CD14-positive monocyte (primary cell): Measurements from ENCODE around the gene LINC01488. TPM values are rescaled to one million over a fixed set of nuclear protein-coding genes. Genes with fewer than 3 reads are reported as not detected.

ENCODE experiments used
- DNase-seq, 3 donors: peaks; one replicate each; pipeline ENCODE4 v3.0.0-alpha.2; 2011 to 2022
- H2AFZ ChIP-seq: 2 replicates; pipeline ENCODE4 v1.6.0; 2012; ENCODE audit warnings: mild to moderate bottlenecking, low read depth, low read length, inconsistent platforms; ENCODE audit not compliant: insufficient read depth, poor library complexity, severe bottlenecking
- H3K27ac ChIP-seq, 2 donors: 1 replicate in 1 of 2; 2 replicates in 1 of 2; pipeline ENCODE4 v1.5.1; 2012 to 2013; ENCODE audit warnings: low read length in 2 of 2, control low read depth in 1 of 2, inconsistent platforms in 1 of 2, low read depth in 1 of 2, mild to moderate bottlenecking in 1 of 2
- H3K27me3 ChIP-seq, 2 donors: one replicate each; pipeline versions ENCODE4 v1.6.0 to v1.6.1; 2011 to 2013; ENCODE audit warnings: low read length in 2 of 2; ENCODE audit not compliant: control insufficient read depth in 2 of 2, insufficient read depth in 2 of 2
- H3K36me3 ChIP-seq, 2 donors: replicated peaks in 1 of 2; 1 replicate in 1 of 2; 2 replicates in 1 of 2; pipeline versions ENCODE4 v1.5.1 to v1.6.1; 2012 to 2013; ENCODE audit warnings: low read length in 2 of 2, control low read depth in 1 of 2, inconsistent platforms in 1 of 2, mild to moderate bottlenecking in 1 of 2; ENCODE audit not compliant: insufficient read depth in 2 of 2, control insufficient read depth in 1 of 2
- H3K4me1 ChIP-seq, 2 donors: 1 replicate in 1 of 2; 2 replicates in 1 of 2; pipeline versions ENCODE4 v1.5.1 to v1.6.1; 2012 to 2013; ENCODE audit warnings: low read length in 2 of 2, control low read depth in 1 of 2, inconsistent platforms in 1 of 2, mild to moderate bottlenecking in 1 of 2, moderate library complexity in 1 of 2; ENCODE audit not compliant: insufficient read depth in 2 of 2, control insufficient read depth in 1 of 2
- H3K4me2 ChIP-seq: replicated peaks from 2 replicates; pipeline ENCODE3; 2012; ENCODE audit warnings: low read length, moderate library complexity, mild to moderate bottlenecking; ENCODE audit not compliant: poor library complexity, severe bottlenecking; ENCODE audit errors: extremely low read depth
- H3K4me3 ChIP-seq, 3 experiments: fragments of 200-600 bp in 1 of 3; sonication (generic) in 1 of 3; replicated peaks in 1 of 3; 1 replicate in 2 of 3; 2 replicates in 1 of 3; pipeline ENCODE4 v1.5.1; 2011 to 2013; ENCODE audit warnings: low read length in 3 of 3, mild to moderate bottlenecking in 3 of 3, control low read depth in 2 of 3, low read depth in 2 of 3, inconsistent platforms in 1 of 3, moderate library complexity in 1 of 3
- H3K79me2 ChIP-seq: 2 replicates; pipeline ENCODE4 v1.6.0; 2012; ENCODE audit warnings: mild to moderate bottlenecking, control low read depth, inconsistent platforms, low read length, moderate library complexity; ENCODE audit not compliant: insufficient read depth
- H3K9ac ChIP-seq: 2 replicates; pipeline ENCODE4 v1.6.0; 2017; ENCODE audit warnings: low read length, mild to moderate bottlenecking; ENCODE audit not compliant: insufficient read depth, poor library complexity, severe bottlenecking
- H3K9me3 ChIP-seq, 2 donors: replicated peaks in 1 of 2; 1 replicate in 1 of 2; 2 replicates in 1 of 2; pipeline versions ENCODE4 v1.5.1 to v1.6.1; 2012 to 2013; ENCODE audit warnings: low read length in 2 of 2, control low read depth in 1 of 2; ENCODE audit not compliant: control insufficient read depth in 1 of 2, insufficient read depth in 1 of 2
- H4K20me1 ChIP-seq: 2 replicates; pipeline ENCODE4 v1.6.0; 2012; ENCODE audit warnings: mild to moderate bottlenecking, low read length, control low read depth, moderate library complexity; ENCODE audit not compliant: insufficient read depth
- H3K27ac Mint-ChIP-seq, 7 donors: one replicate each; pipeline ENCODE4 v1.8.0; 2020; ENCODE audit warnings: mild to moderate bottlenecking in 7 of 7, mixed read lengths in 7 of 7, moderate library complexity in 6 of 7, inconsistent platforms in 2 of 7
- H3K27me3 Mint-ChIP-seq, 3 donors: one replicate each; pipeline ENCODE4 v1.8.0; 2021 to 2022; ENCODE audit warnings: low read depth in 3 of 3, mild to moderate bottlenecking in 3 of 3, mixed read lengths in 3 of 3, moderate library complexity in 3 of 3, inconsistent platforms in 1 of 3
- H3K36me3 Mint-ChIP-seq, 2 donors: one replicate each; pipeline ENCODE4 v1.8.0; 2020; ENCODE audit warnings: mixed read lengths in 2 of 2, inconsistent platforms in 1 of 2, mild to moderate bottlenecking in 1 of 2
- H3K4me1 Mint-ChIP-seq: one replicate; pipeline ENCODE4 v1.8.0; 2020; ENCODE audit warnings: mild to moderate bottlenecking, mixed read lengths
- H3K4me3 Mint-ChIP-seq, 2 donors: one replicate each; pipeline ENCODE4 v1.8.0; 2020; ENCODE audit warnings: mild to moderate bottlenecking in 2 of 2, mixed read lengths in 2 of 2, moderate library complexity in 1 of 2
- H3K9me3 Mint-ChIP-seq, 7 donors: one replicate each; pipeline ENCODE4 v1.8.0; 2020 to 2022; ENCODE audit warnings: mixed read lengths in 7 of 7, mild to moderate bottlenecking in 6 of 7, moderate library complexity in 6 of 7, inconsistent platforms in 2 of 7
- CTCF ChIP-seq: fragments of 200-600 bp; IDR thresholded peaks from one replicate; pipeline ENCODE4 v1.8.0; 2022; ENCODE audit warnings: antibody characterized with exemption, mild to moderate bottlenecking
- WGBS: methylation state at CpG from one replicate; pipeline ENCODE4 v1.1.5; 2013; ENCODE audit warnings: missing lambda C conversion rate; ENCODE audit not compliant: insufficient coverage; 5-methylcytosine and 5-hydroxymethylcytosine counted together
- intact Hi-C, 2 donors: fragments of 100-400 bp; cut with micrococcal nuclease; formaldehyde crosslinking; loops; one replicate each; pipeline versions ENCODE4 v1.15.0 to v1.15.1; 2023
- polyA plus RNA-seq, 3 donors: library from polyadenylated mRNA; depleted of rRNA in 1 of 3; unstranded in 2 of 3; stranded (reverse) in 1 of 3; fragments of 300-500 nt in 2 of 3; fragments of >200 nt in 1 of 3; fragmentation: Illumina TruSeq in 2 of 3; gene quantifications; 1 replicate in 2 of 3; 2 replicates in 1 of 3; pipeline ENCODE4 v1.2.3, GENCODE V29; 2012 to 2021

The LINC01488 gene
- polyA plus RNA-seq, 3 donors = not detected

- no peak for DNase-seq
- no peak for TF ChIP-seq CTCF
- H3K36me3 ChIP-seq = no peaks in the 10 kb centered on the region
- no peak overlapping the region for H3K4me3 ChIP-seq
- Mint-ChIP-seq H3K36me3 (no peaks in the 10 kb centered on the region), H3K27me3 (peaks cover 5 to 10% (median 8%) of the 10 kb centered on the region in 3 donors), H3K4me1 (peaks cover 2% of the 10 kb centered on the region), H3K4me3 (no peak overlapping the region), H3K27ac (no peak overlapping the region), H3K9me3 (no peaks in the 10 kb centered on the region)
- no peak overlapping the region for H3K4me2 ChIP-seq
- no peaks in the 10 kb centered on the region for H3K4me1 ChIP-seq
- intact Hi-C loops = no loop called here
- H3K9ac ChIP-seq = no peak overlapping the region
- H2AFZ ChIP-seq = no peak overlapping the region
- H3K27me3 ChIP-seq = no peaks in the 10 kb centered on the region
- WGBS = 66% methylated on average over 11 of the region's 19 CpGs
- H3K79me2 ChIP-seq = no peaks in the 10 kb centered on the region
- H4K20me1 ChIP-seq = no peaks in the 10 kb centered on the region
- H3K27ac ChIP-seq = no peak overlapping the region
- no peaks in the 10 kb centered on the region for H3K9me3 ChIP-seq
These were observed 15.8 kb downstream of the LINC01488 start for GRCh38 chr11:69497221-69497787.

- Mint-ChIP-seq H3K4me1 (peaks cover 2% of the 10 kb centered on the region), H3K36me3 (no peaks in the 10 kb centered on the region), H3K27ac (no peak overlapping the region), H3K9me3 (no peaks in the 10 kb centered on the region), H3K4me3 (no peak overlapping the region), H3K27me3 (peaks cover 8 to 10% (median 8%) of the 10 kb centered on the region in 3 donors)
- H3K9ac ChIP-seq = no peak overlapping the region
- intact Hi-C loops = no loop called here
- H3K4me1 ChIP-seq = no peaks in the 10 kb centered on the region
- H4K20me1 ChIP-seq = no peaks in the 10 kb centered on the region
- TF ChIP-seq CTCF = no peak
- H3K27me3 ChIP-seq = no peaks in the 10 kb centered on the region
- no peaks in the 10 kb centered on the region for H3K9me3 ChIP-seq
- H3K4me2 ChIP-seq = no peak overlapping the region
- no peaks in the 10 kb centered on the region for H3K36me3 ChIP-seq
- H3K79me2 ChIP-seq = no peaks in the 10 kb centered on the region
- no peak for DNase-seq
- H3K4me3 ChIP-seq = no peak overlapping the region
- 96% methylated on average over 6 of the region's 7 CpGs for WGBS
- no peak overlapping the region for H2AFZ ChIP-seq
- no peak overlapping the region for H3K27ac ChIP-seq
These were observed 17.2 kb downstream of the LINC01488 start for GRCh38 chr11:69498614-69499175.
